ENCODE measurements around the gene PALB2. TPM values are rescaled to one million over a fixed set of nuclear protein-coding genes. Genes with fewer than 3 reads are reported as not detected.
"Not testable (repeated sequence)": the region's sequence is repeated elsewhere in the genome, so short reads cannot be mapped to it uniquely, and the experiment has no call there.

The PALB2 gene
- polyA plus RNA-seq, 4 donors = 10.3 to 19.6 (median 14.0) TPM

- 95 to 97% (median 96%) methylated on average over 14 to 30 of the region's 30 CpGs for WGBS, 3 donors
- peaks cover 17 to 50% (median 19%) of the 10 kb centered on the region in 3 donors for H3K36me3 ChIP-seq (ENCODE audit: control insufficient read depth in 3 of 3, insufficient read depth in 2 of 3, low read depth in 1 of 3, low read length in 3 of 3)
These were observed 57.8 kb downstream of the PALB2 start for GRCh38 chr16:23583271-23583670.

GRCh38 chr16:23581764-23582163 is 59.3 kb downstream of the PALB2 start:
- Histone ChIP-seq H3K4me1 (ENCODE audit: control insufficient read depth in 3 of 3, insufficient read depth in 2 of 3, low read depth in 1 of 3, low read length in 2 of 3) (no peaks in the 10 kb centered on the region), H3K27ac (ENCODE audit: low read depth in 1 of 3, low read length in 2 of 3) (no peak overlapping the region), H3K4me3 (ENCODE audit: low read depth in 1 of 3, low read length in 3 of 3) (no peak overlapping the region), H3K9me3 (ENCODE audit: control insufficient read depth in 2 of 2, insufficient read depth in 1 of 2, low read depth in 1 of 2, low read length in 1 of 2) (no peaks in the 10 kb centered on the region), H3K27me3 (ENCODE audit: control insufficient read depth in 3 of 3, insufficient read depth in 3 of 3, low read length in 3 of 3) (no peaks in the 10 kb centered on the region), H3K36me3 (ENCODE audit: control insufficient read depth in 3 of 3, insufficient read depth in 2 of 3, low read depth in 1 of 3, low read length in 3 of 3) (peaks cover 9 to 37% (median 14%) of the 10 kb centered on the region in 3 donors)
- no peak for FAIRE-seq
- DNase-seq = peak in 1 of 2 donors; percentile 41

More at GRCh38 chr16:23583271-23583670, 57.8 kb downstream of the PALB2 start:
- not testable (repeated sequence) for DNase-seq; H3K27ac ChIP-seq (ENCODE audit: low read depth in 1 of 3, low read length in 2 of 3); H3K27me3 ChIP-seq (ENCODE audit: control insufficient read depth in 3 of 3, insufficient read depth in 3 of 3, low read length in 3 of 3); H3K9me3 ChIP-seq (ENCODE audit: control insufficient read depth in 2 of 2, insufficient read depth in 1 of 2, low read depth in 1 of 2, low read length in 1 of 2); H3K4me3 ChIP-seq (ENCODE audit: low read depth in 1 of 3, low read length in 3 of 3); FAIRE-seq; H3K4me1 ChIP-seq (ENCODE audit: control insufficient read depth in 3 of 3, insufficient read depth in 2 of 3, low read depth in 1 of 3, low read length in 2 of 3)

- Histone ChIP-seq H3K27ac (ENCODE audit: low read depth in 1 of 3, low read length in 2 of 3) (no peak overlapping the region), H3K27me3 (ENCODE audit: control insufficient read depth in 3 of 3, insufficient read depth in 3 of 3, low read length in 3 of 3) (no peaks in the 10 kb centered on the region), H3K36me3 (ENCODE audit: control insufficient read depth in 3 of 3, insufficient read depth in 2 of 3, low read depth in 1 of 3, low read length in 3 of 3) (peaks cover 9 to 30% (median 13%) of the 10 kb centered on the region in 3 donors), H3K4me1 (ENCODE audit: control insufficient read depth in 3 of 3, insufficient read depth in 2 of 3, low read depth in 1 of 3, low read length in 2 of 3) (no peaks in the 10 kb centered on the region), H3K4me3 (ENCODE audit: low read depth in 1 of 3, low read length in 3 of 3) (no peak overlapping the region), H3K9me3 (ENCODE audit: control insufficient read depth in 2 of 2, insufficient read depth in 1 of 2, low read depth in 1 of 2, low read length in 1 of 2) (no peaks in the 10 kb centered on the region)
- no peak for FAIRE-seq
- DNase-seq = no peak
These were observed 60.7 kb downstream of the PALB2 start for GRCh38 chr16:23580391-23580790.

GRCh38 chr16:23579371-23579770 is 61.7 kb downstream of the PALB2 start:
- no peaks in the 10 kb centered on the region for H3K27me3 ChIP-seq (ENCODE audit: control insufficient read depth in 3 of 3, insufficient read depth in 3 of 3, low read length in 3 of 3)
- peaks cover 3 to 31% (median 10%) of the 10 kb centered on the region in 3 donors for H3K36me3 ChIP-seq (ENCODE audit: control insufficient read depth in 3 of 3, insufficient read depth in 2 of 3, low read depth in 1 of 3, low read length in 3 of 3)
- H3K4me1 ChIP-seq (ENCODE audit: control insufficient read depth in 3 of 3, insufficient read depth in 2 of 3, low read depth in 1 of 3, low read length in 2 of 3) = no peaks in the 10 kb centered on the region
- 96 to 100% (median 97%) methylated on average over 4 of the region's 4 CpGs for WGBS, 3 donors
- no peak for FAIRE-seq
- DNase-seq = no peak
- H3K4me3 ChIP-seq (ENCODE audit: low read depth in 1 of 3, low read length in 3 of 3) = no peak overlapping the region
- H3K9me3 ChIP-seq (ENCODE audit: control insufficient read depth in 2 of 2, insufficient read depth in 1 of 2, low read depth in 1 of 2, low read length in 1 of 2) = no peaks in the 10 kb centered on the region
- H3K27ac ChIP-seq (ENCODE audit: low read depth in 1 of 3, low read length in 2 of 3) = no peak overlapping the region

- DNase-seq (peak in 1 of 2 donors; percentile 9), FAIRE-seq (no peak)
- Histone ChIP-seq H3K4me3 (ENCODE audit: low read depth in 1 of 3, low read length in 3 of 3) (no peak overlapping the region), H3K27ac (ENCODE audit: low read depth in 1 of 3, low read length in 2 of 3) (no peak overlapping the region), H3K27me3 (ENCODE audit: control insufficient read depth in 3 of 3, insufficient read depth in 3 of 3, low read length in 3 of 3) (no peaks in the 10 kb centered on the region), H3K9me3 (ENCODE audit: control insufficient read depth in 2 of 2, insufficient read depth in 1 of 2, low read depth in 1 of 2, low read length in 1 of 2) (no peaks in the 10 kb centered on the region), H3K4me1 (ENCODE audit: control insufficient read depth in 3 of 3, insufficient read depth in 2 of 3, low read depth in 1 of 3, low read length in 2 of 3) (no peaks in the 10 kb centered on the region), H3K36me3 (ENCODE audit: control insufficient read depth in 3 of 3, insufficient read depth in 2 of 3, low read depth in 1 of 3, low read length in 3 of 3) (peaks cover 3 to 36% (median 7%) of the 10 kb centered on the region in 3 donors)
- 55 to 70% (median 55%) methylated on average over 5 of the region's 5 CpGs for whole genome bisulfite sequencing, 3 donors
These were observed 62.8 kb downstream of the PALB2 start for GRCh38 chr16:23578101-23578830.

GRCh38 chr16:23577493-23577892 is 63.6 kb downstream of the PALB2 start:
- Histone ChIP-seq H3K27me3 (ENCODE audit: control insufficient read depth in 3 of 3, insufficient read depth in 3 of 3, low read length in 3 of 3) (no peaks in the 10 kb centered on the region), H3K36me3 (ENCODE audit: control insufficient read depth in 3 of 3, insufficient read depth in 2 of 3, low read depth in 1 of 3, low read length in 3 of 3) (peaks cover 5 to 41% (median 7%) of the 10 kb centered on the region in 3 donors), H3K4me1 (ENCODE audit: control insufficient read depth in 3 of 3, insufficient read depth in 2 of 3, low read depth in 1 of 3, low read length in 2 of 3) (no peaks in the 10 kb centered on the region), H3K27ac (ENCODE audit: low read depth in 1 of 3, low read length in 2 of 3) (no peak overlapping the region), H3K4me3 (ENCODE audit: low read depth in 1 of 3, low read length in 3 of 3) (no peak overlapping the region), H3K9me3 (ENCODE audit: control insufficient read depth in 2 of 2, insufficient read depth in 1 of 2, low read depth in 1 of 2, low read length in 1 of 2) (no peaks in the 10 kb centered on the region)
- FAIRE-seq (no peak), DNase-seq (no peak)
- WGBS, 3 donors = 94 to 100% (median 96%) methylated on average over 2 of the region's 2 CpGs

- no peak for FAIRE-seq
- Histone ChIP-seq H3K4me3 (ENCODE audit: low read depth in 1 of 3, low read length in 3 of 3) (no peak overlapping the region), H3K27me3 (ENCODE audit: control insufficient read depth in 3 of 3, insufficient read depth in 3 of 3, low read length in 3 of 3) (no peaks in the 10 kb centered on the region), H3K36me3 (ENCODE audit: control insufficient read depth in 3 of 3, insufficient read depth in 2 of 3, low read depth in 1 of 3, low read length in 3 of 3) (peaks cover 5 to 44% (median 9%) of the 10 kb centered on the region in 3 donors), H3K4me1 (ENCODE audit: control insufficient read depth in 3 of 3, insufficient read depth in 2 of 3, low read depth in 1 of 3, low read length in 2 of 3) (no peaks in the 10 kb centered on the region), H3K9me3 (ENCODE audit: control insufficient read depth in 2 of 2, insufficient read depth in 1 of 2, low read depth in 1 of 2, low read length in 1 of 2) (no peaks in the 10 kb centered on the region), H3K27ac (ENCODE audit: low read depth in 1 of 3, low read length in 2 of 3) (no peak overlapping the region)
- WGBS, 3 donors = 90 to 97% (median 95%) methylated on average over 3 of the region's 3 CpGs
- DNase-seq = no peak
These were observed 65.3 kb downstream of the PALB2 start for GRCh38 chr16:23575834-23576233.

GRCh38 chr16:23573817-23574216 is 67.3 kb downstream of the PALB2 start:
- FAIRE-seq = no peak
- H3K4me3 ChIP-seq (ENCODE audit: low read depth in 1 of 3, low read length in 3 of 3) = no peak overlapping the region
- WGBS, 3 donors = 67 to 83% (median 78%) methylated on average over 5 of the region's 5 CpGs
- no peak overlapping the region for H3K27ac ChIP-seq (ENCODE audit: low read depth in 1 of 3, low read length in 2 of 3)
- no peaks in the 10 kb centered on the region for H3K27me3 ChIP-seq (ENCODE audit: control insufficient read depth in 3 of 3, insufficient read depth in 3 of 3, low read length in 3 of 3)
- peaks cover 7 to 40% (median 10%) of the 10 kb centered on the region in 3 donors for H3K36me3 ChIP-seq (ENCODE audit: control insufficient read depth in 3 of 3, insufficient read depth in 2 of 3, low read depth in 1 of 3, low read length in 3 of 3)
- DNase-seq = no peak
- no peaks in the 10 kb centered on the region for H3K4me1 ChIP-seq (ENCODE audit: control insufficient read depth in 3 of 3, insufficient read depth in 2 of 3, low read depth in 1 of 3, low read length in 2 of 3)
- H3K9me3 ChIP-seq (ENCODE audit: control insufficient read depth in 2 of 2, insufficient read depth in 1 of 2, low read depth in 1 of 2, low read length in 1 of 2) = no peaks in the 10 kb centered on the region

- Histone ChIP-seq H3K9me3 (ENCODE audit: control insufficient read depth in 2 of 2, insufficient read depth in 1 of 2, low read depth in 1 of 2, low read length in 1 of 2) (no peaks in the 10 kb centered on the region), H3K36me3 (ENCODE audit: control insufficient read depth in 3 of 3, insufficient read depth in 2 of 3, low read depth in 1 of 3, low read length in 3 of 3) (peaks cover 9 to 50% (median 10%) of the 10 kb centered on the region in 3 donors), H3K27me3 (ENCODE audit: control insufficient read depth in 3 of 3, insufficient read depth in 3 of 3, low read length in 3 of 3) (no peaks in the 10 kb centered on the region), H3K4me3 (ENCODE audit: low read depth in 1 of 3, low read length in 3 of 3) (no peak overlapping the region), H3K27ac (ENCODE audit: low read depth in 1 of 3, low read length in 2 of 3) (no peak overlapping the region), H3K4me1 (ENCODE audit: control insufficient read depth in 3 of 3, insufficient read depth in 2 of 3, low read depth in 1 of 3, low read length in 2 of 3) (no peaks in the 10 kb centered on the region)
- 94 to 97% (median 95%) methylated on average over 9 of the region's 9 CpGs for WGBS, 3 donors
- DNase-seq (no peak), FAIRE-seq (no peak)
These were observed 68.7 kb downstream of the PALB2 start for GRCh38 chr16:23572394-23572793.

Data from small intestine (tissue), 7 donors.